ENCODE results near the gene ID3.

ID3 gene

GRCh38 chr1:23574265-23574754 lies 15.0 kb upstream of the ID3 start:
- TF ChIP-seq, protein P1, sequence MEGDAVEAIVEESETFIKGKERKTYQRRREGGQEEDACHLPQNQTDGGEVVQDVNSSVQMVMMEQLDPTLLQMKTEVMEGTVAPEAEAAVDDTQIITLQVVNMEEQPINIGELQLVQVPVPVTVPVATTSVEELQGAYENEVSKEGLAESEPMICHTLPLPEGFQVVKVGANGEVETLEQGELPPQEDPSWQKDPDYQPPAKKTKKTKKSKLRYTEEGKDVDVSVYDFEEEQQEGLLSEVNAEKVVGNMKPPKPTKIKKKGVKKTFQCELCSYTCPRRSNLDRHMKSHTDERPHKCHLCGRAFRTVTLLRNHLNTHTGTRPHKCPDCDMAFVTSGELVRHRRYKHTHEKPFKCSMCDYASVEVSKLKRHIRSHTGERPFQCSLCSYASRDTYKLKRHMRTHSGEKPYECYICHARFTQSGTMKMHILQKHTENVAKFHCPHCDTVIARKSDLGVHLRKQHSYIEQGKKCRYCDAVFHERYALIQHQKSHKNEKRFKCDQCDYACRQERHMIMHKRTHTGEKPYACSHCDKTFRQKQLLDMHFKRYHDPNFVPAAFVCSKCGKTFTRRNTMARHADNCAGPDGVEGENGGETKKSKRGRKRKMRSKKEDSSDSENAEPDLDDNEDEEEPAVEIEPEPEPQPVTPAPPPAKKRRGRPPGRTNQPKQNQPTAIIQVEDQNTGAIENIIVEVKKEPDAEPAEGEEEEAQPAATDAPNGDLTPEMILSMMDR (IDR thresholded peaks at IDR 0.05) = no peak

DNA sequence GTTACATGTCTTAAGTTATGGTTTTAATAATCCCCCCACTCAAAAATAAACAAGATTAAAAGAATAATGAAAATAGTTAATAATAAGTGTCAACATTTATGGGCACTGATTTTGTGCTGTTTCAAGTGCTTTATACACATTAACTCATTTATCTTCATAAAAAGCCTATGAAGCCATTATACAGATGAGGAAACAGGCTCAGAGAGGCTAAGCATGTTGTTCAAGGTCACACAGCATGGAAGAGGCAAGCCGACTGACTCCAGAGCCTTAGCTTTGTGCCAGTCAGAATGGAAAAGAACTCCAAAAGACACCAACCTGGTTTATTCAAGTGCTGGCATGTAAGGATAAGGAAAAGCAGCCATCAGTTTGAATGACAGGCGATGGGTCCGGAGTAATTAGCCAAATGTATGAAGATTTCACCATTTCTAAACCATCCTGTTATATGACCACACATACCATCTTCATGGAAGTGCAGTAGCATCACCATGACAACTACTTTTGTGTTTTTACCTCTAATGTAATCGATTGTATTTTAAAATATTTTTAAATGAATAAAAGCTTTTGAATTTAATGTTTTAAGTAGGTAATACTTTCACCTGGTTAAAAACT lies 14.4 kb upstream of the ID3 start:
- TF ChIP-seq, protein P1 (IDR thresholded peaks at IDR 0.05) = no peak

- TF ChIP-seq, protein P1 (IDR thresholded peaks at IDR 0.05) = no peak
Measured at GRCh38 chr1:23571465-23571864, 12.2 kb upstream of the ID3 start.

GRCh38 chr1:23570001-23570691 lies 10.8 kb upstream of the ID3 start:
- TF ChIP-seq, protein P1 (IDR thresholded peaks at IDR 0.05) = no peak

DNA sequence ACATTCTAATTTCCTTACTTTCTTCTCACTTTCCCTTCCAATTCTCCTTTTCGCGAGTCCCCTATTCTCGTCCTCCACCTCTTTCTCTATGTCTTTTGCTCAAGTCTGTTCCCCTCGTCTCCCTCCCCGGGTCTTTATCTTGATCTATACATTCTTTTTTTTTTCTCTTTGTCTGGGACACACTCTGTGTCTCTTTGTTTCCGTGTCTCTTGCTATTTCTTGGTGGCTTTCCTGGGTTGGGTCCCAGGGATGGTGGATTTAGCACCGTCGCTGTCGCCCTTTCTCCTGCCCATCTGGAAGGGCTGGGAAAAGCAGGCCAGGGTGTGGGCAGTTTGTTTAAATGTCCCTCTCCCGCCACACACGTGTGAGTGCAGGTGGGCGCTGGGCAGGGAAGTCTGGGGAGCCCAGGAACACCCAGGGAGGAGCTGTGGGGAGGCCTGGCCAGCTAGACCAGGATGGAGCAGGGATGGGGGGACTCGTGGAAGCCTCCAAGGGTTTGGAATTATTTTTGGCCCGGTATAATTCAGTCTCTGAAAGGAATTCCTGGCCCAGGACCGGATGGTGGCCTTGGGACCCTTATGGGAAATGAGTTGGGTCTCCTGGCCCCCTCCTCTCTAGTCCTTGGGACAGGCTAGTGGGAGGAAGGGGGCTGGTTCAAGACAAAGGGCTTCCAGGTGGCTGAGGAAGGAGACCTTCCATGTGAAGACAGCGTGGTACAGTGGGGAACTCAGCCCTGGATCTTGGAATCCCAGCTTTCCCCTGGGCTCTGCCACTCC lies 9.5 kb upstream of the ID3 start:
- TF ChIP-seq, protein P1 (IDR thresholded peaks at IDR 0.05) = no peak

- TF ChIP-seq, protein P1 (IDR thresholded peaks at IDR 0.05) = no peak
Measured at GRCh38 chr1:23567996-23568607, 8.8 kb upstream of the ID3 start.

GRCh38 chr1:23567629-23567995 lies 8.3 kb upstream of the ID3 start:
- TF ChIP-seq, protein P1 (IDR thresholded peaks at IDR 0.05) = no peak

Measured in LNCAP (cell line).